Skin of body (tissue), 2 donors: ENCODE data around the gene IPO8. TPM values are rescaled to one million over a fixed set of nuclear protein-coding genes. Genes with fewer than 3 reads are reported as not detected.

ENCODE experiments used
- DNase-seq: peaks from one replicate; lab custom pipeline; 2025; lab: John Stamatoyannopoulos, UW
- total RNA-seq: library from RNA; depleted of rRNA; stranded (reverse); fragments of >200 nt; gene quantifications from one replicate; pipeline ENCODE4 v1.2.3, GENCODE V29; 2014

Gene IPO8
- total RNA-seq, result 35.7 TPM

DNA sequence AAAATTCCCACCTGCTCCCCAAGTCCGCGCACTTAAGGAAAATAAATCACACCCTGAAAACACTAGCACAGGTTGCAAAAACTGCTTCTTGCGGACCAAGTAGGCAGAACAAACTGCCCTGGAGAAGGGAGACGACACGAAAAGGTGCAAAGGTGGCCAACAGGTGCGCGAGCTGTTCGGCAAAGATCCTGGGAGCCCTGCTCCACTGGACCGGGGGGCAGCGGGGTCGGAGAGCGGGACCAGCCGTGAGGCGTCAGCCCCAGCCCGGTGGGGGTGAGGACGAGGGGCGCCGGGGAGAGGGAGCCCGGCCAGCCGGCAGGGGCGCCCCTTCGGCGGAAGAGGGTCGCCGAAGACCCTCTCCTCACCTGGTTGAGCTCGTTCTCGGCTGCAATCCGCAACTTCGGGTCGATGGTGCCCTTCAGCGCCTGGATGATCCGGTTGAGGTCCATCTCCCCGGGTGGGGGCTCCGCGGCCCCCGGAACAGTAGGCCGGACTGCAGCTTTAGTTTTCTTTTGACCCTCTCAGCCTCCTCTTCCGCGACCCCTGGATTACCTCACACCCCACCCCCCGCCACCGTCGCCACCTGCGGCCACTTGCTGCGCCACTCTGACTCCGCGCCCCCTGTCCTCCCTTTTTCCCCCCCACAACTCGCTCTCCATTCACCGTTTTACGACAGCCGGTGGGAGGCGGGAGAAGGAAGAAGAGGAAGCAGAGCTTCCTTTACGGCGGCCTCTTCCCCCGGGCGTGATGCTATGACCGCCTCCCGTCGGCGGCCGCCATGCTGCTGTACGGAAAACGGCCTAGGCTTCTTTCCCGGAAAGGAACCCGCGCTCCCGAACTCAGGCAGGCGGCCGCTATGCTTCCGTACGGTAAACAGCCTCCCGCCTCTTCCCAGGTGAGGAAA, at the start of gene IPO8:
IPO8 (minus strand) TSS at position 671 of the 904 bp plus-strand sequence; CDS start at position 449, 222 bp downstream.
- DNase-seq, result peak; percentile 86

DNA sequence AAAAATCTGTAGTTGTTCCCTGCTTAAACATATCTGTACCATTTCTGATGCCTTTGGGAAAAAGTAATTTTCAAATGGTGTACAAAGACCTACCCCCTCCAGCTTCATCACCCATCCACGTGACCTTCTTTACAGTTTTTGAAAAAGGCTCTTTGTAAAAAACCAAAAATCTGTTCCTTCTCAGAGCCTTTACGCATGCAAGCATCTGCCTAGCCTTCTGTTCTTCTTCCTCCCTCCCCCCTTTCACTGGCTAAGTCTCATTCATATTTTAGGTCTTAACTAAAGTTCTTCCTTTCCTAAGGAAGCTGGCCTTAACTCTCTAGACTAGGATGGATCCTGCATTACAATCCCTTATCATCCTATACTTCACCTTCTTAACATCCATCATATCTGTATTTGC, 48.7 kb upstream of the IPO8 start:
- no peak for DNase-seq

DNA sequence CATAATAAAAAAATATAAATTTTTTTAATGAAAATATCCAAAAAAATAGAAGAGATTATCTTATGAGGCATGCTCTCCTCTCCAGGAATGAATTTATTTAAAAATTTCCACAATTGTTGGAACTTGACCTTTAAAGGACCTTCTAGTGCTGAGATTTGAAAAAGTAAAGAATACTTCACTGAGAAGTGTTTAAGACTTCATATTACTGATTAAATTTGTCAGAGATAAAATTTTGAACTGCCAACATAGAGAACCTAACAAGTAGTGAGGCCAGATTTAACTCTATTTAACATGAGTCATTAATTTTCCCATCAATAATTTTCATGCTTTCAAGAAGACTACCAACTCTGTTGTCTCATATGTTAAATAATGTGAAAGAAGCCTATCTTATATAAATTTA, 44.6 kb upstream of the IPO8 start:
- DNase-seq, result no peak

DNA sequence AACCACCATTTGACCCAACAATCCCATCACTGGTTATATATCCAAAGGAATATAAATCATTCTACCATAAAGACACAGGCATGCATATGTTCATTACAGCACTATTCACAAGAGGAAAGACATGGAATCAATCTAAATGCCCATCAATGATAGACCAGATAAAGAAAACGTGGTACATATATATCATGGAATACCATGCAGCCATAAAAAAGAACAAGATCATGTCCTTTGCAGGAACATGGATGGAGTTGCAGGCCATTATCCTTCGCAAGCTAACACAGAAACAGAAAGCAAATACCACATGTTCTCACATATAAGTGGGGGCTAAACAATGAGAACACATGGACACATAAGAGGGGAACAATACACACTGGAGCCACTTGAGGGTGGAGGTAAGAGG, 43.4 kb upstream of the IPO8 start:
- no peak for DNase-seq

DNA sequence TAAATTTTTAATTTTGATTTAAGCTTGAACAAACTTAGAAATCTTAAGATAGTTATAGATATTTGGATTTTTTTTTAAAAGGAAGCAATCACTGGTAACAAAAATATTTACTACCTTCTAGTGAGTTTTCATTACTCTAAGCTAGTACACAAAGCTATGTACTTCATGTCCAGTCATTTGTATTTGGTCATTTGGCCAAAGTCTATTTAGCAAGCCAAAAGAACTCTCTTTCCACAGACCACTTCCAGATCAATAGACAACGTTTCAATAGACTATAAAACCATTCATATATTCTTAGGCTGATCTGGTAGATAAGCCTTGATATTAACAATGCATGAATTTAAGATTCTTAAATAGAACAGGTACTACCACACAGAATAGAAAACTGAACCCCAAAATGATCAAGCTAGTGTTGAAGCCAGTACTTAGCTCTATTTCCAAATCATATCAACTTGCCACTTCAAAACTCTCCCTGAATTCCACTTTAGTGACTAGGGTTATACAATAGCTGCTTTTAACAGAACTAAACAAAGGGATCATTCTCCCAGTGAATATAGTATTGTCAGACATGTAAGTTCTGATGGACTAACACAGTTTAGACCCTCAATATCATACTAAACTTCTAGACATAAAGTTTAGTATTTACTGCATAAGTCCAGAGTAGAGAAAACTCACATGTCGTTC, 37.4 kb upstream of the IPO8 start:
- DNase-seq, result no peak

DNA sequence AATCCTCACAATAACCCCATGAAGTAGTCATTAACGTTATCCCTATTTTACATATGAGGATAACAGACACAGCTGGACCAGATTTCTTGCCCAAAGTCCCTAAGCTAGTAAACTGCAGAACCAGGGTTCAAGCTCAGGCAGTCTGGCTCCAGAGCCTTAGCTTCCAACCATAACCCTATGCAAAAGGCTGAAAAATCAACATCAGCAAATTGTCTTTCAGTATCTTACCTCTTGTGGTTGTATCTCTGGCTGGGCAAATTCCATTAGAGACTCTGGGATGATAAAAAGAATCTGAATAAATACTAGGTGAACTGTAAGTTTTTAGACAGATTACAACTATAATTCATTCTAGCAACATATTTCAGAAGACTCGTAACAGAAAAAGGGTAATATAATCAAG, 34.3 kb upstream of the IPO8 start:
- DNase-seq, result no peak

DNA sequence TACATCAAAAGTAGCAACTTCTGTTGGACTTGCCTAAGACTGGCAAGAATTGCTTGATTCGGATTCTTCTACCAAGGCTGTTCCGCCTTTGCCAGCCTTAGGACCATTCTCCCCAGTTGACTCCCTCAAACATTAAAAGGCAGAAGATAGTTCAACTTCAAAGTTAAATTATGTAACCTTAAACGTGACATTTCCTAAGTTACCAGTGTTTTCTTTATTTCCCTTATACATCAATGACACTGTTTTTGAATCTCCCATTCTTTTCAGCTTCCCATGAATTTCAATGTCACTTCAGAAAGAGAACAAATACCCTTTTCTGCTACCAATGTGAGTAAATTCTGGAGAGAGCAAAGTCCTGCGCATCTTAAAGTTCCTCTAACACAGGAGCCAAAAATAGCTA, 33.9 kb upstream of the IPO8 start:
- DNase-seq, result no peak

DNA sequence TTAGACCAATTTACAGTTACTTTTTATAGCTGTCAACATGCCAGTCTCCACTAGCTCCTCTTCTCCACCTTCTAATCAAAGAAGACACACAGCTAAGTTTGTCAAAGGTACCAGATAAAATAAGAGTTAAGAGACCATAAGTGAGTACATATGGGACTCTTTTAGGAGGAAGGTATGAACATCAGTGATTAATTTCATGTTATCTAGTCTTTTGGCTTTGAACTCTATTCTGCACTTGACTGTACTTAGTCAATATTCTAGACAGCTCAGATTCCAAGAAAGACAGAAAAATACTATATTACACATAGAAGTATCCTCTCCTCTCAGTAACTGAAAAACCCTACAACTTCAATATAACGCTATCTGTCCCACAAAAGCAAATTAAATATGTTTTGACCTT, 31.0 kb upstream of the IPO8 start:
- no peak for DNase-seq

DNA sequence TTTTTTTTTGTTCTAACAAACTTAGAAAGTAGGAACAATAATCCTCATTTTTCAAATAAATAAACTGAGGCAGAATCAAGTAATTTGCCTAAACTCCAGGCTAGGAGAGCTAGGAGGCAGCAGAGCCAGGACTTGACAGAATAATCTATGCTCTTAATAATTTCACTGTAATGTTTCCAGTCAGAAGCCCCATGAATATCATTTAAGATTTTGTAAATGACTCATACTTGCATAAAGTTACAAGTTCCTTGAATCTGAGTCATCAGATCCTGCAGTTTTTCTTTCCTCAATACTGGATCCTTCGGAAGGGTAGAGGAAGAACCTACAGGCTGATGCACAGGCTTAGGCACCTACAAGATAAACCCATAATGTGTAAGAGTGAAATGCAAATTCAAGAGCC, 30.1 kb upstream of the IPO8 start:
- no peak for DNase-seq

DNA sequence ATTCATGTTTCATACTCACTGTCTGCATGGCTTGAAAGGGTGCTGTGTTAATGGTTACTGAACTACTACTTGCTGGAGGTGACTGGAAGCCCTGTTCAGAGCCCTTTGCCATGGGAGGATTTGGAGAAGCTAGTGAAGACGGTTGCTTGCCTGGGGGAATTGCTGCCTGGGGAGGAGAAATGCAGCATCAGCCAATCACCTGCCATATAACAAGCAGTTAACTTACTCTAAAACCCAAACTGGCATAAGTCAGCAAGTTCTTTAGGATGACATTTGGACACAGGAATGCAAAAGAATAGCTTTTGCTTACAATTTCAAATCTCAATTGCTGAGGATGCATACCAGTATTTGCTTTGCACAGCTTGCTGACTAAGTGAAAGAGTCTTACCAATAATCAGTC, 23.4 kb upstream of the IPO8 start:
- DNase-seq, result no peak

DNA sequence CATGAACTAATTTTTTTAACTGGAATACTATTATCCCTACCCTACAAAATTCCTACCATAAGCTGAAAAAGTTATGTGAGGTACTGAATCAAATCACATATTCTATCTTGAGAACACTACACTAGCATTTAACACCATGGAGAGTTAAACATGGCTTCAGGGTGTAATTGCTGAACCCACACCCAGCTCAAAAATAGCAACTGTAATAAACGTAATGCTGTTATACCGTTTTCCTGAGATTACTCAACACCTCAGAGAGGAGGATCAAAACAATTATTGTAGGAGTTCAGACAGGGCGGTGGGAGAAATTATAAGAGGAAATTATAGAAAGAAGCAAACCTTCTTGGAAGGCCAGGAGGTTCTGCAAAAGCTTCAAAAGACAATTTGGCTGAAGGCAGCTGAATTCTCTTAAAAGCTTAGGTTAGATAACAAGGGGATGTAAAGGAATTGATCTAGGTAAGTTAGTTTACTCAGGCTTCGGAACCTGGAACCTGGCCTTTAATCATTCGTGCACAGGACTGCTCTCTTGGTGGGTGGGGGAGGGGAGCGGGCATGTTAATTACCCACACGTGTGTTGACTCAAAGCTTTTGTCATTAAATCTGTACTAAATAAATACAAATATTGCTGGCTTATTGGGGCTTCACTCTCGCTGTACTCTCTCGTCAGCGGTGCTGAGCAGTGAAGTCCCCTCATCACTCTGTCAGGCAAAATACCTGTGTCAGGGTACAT, 12.1 kb upstream of the IPO8 start:
- no peak for DNase-seq

DNA sequence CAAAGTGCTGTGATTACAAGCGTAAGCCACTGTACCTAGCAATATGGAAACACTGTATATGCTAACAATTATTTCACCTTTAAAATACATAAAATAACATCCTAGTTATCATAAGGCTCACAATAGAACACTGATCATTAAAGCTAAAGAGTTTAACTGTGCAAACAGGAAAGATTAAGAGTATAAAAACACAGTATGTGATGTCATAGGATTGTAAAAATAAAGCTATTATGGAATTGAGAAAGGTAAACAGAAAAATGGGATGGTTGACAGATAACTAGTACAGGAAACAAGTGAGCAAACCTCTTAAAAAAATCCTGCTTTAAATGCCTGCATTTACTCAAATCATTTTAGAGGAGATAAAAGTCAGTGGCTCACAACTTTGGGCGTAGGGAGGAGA, 10.8 kb upstream of the IPO8 start:
- DNase-seq, result no peak

DNA sequence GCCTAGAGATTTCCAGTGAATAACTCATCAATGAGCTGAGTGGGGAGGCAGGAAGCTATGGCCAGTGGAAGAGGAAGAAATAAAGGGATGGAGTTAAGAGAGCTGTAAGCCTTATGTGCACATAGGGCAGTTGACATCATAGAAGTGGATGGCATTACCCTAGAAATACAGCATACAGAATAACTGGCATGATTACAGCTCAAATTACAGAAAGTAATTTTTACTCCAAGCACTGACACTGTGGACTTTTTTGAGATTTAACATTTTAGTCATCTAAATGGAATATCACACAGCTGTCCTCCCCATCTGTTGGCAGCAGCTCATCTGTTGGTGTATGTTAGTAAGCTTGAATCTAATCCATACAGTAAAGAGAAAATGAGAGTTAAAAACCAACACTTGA, 5.4 kb upstream of the IPO8 start:
- no peak for DNase-seq

DNA sequence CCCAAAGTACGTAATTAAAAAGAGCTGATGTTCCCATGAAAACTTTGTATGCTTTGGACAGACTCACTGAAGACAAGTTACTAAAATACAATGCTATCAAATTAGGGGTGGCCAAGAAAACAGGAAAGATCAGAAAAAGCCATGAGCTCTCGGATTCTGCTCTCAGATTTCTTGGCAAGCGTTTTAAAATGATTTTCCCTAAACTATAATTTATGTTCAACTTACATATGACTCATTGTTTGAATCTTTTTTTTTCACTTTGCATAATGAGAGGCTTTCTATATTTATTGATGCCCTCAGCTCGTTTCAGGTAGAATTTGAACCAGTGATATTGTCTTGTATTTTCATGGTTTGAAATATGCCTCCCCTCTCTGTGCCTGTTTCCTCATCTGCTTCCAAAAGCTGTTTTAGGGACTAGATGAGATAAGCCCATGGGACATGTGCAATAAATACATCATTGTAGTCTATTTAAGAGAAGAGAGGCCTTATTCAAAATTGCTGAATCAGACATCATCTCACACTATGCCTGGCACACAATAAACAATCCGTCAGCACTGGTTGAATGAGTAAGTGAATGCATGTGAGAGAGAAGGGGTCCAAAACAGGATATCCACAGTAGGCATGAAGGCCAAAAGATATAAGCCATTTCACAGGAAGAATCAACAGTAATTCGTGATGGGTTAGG, 4.7 kb upstream of the IPO8 start:
- peak; percentile 16 for DNase-seq

DNA sequence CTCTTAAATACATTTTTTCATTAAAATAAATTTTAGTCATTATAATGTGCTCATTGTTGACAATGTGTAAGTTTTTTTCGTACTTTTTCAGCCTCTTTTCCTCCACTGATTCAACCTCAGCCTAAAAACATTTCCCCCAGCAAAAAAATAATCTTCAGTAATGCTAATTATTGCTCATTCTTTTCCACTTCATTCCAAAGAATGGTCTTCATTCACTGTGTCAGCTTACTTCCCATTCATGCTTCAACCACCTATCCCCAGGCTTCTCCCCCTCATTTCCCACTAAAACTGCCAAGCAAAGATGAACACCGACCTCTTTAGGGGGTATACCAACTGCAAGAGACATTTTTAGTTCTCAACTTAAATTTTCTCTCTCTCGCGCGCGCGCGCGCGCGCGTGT, 2.7 kb upstream of the IPO8 start:
- no peak for DNase-seq

DNA sequence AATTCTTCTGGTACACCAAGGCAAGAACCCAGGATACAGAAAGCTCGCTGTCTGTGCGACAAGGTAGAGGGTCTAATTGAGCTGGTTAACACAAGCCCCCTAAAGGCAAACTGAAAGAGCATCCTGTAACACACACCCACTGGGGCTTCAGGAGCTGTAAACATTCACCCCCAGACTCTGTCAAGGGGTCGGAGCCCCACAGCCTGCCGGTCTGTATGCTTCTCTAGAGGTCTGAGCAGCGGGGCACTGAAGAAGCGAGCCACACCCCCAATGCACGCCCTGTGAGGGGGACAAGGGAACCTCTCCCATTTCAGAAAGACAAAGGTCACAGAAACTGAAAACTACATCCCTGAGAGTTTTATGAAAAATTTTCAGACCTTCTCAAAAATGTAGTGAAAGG, 1.3 kb upstream of the IPO8 start:
- DNase-seq, result no peak

DNA sequence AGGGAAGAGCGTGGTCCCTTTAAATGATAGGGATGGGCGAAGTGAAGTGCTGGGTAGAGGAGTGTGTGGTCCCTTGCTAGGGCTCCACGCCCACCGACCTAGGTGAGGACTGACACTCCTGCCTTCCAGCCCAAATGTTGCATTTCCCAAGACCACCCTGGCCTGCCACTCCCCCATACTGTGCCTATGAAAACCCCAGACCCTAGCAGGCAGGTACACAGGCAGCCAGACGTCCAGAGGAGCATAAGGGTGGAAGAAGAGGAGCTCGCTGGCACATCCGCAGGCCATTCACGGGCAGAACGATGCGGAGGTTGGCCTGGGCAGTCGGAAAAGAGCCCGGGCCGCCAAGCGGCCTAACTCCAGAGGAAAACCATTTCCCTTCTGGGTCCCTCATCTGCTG, 817 bp upstream of the IPO8 start:
- DNase-seq, result no peak

DNA sequence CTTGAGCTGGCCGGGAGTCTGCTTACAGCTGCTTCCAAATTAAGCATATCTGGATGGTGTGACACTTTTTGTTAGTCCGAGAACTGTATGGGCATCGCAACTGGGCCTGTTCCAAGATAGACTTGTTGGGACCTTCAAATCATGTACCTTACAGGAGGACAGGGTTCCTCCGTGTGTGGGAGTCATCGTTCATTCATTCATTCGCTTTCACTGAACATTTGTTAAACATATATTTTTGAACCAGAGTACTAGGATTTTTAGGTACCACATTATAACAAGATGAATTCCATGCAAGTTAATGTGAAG, 387 bp upstream of the IPO8 start:
- DNase-seq, result peak; percentile 86

DNA sequence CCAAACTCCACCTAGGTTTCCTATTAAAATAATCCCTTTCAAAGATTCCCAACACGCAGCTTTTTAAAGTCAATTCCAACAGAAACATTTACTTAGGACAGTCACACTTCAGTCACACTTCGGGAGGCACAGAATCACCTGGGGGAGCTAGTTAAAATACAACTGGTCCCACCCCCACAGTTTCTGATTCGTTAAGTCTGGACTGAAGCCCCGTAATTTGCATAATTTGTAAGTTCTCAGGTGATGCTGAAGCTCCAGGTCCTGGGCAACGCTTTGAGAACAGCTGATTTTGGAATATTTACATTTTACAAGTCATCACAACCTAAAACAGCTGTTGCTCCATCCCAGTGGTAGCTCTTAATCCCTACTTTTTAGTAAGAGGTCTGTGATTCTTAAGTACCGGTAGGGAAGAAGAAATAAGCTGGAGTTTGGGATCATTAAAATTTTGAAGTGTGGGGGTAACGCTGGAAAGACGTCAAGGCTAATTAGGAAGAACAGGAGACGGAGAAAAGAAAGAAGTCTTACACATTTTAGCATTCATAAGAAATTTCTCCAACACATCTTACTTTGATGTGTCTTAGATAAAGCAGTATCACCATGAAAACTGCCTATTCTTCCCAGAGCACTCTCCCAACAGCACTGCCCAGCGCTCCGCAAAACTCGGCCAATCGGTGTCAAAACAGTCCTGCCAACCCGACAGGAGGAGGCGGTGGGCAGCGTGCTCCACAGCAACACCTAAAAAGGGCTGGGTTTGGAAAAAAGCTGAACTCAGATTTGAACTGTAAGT, 1.1 kb downstream of the IPO8 start:
- no peak for DNase-seq

DNA sequence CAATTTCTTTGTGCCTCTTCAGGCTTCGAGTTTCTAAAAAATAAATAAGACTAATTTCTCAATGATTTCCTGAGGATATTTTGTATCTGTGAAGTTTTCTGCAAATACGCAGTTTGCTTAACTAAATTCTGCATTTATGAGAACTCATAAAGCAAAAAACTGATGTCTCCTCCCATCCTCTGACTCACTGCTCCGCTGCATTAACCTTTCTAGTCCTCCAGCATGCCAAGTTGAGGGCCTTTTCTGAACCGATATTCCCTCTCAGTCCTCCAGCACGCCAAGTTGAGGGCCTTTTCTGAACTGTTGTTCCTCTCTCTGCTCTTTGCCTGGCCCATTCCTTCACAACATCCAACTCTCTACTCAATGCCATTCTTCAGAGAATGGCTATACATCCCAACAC, 3.2 kb downstream of the IPO8 start:
- no peak for DNase-seq
